GM12891 (cell line): ENCODE data around the gene RACGAP1.

Source experiments
- DNase-seq: peaks from one replicate; pipeline ENCODE4 v3.0.0; 2011; ENCODE audit warnings: low spot score; ENCODE audit not compliant: insufficient read length
- FAIRE-seq: peaks from 2 replicates; lab custom pipeline; 2011; peaks lifted over from hg19 to GRCh38; lab: Jason Lieb, UNC
- PAX5 ChIP-seq: IDR thresholded peaks from 2 replicates; pipeline ENCODE4 v1.6.1; 2011; ENCODE audit warnings: low read length, moderate library complexity, mild to moderate bottlenecking; ENCODE audit not compliant: insufficient read depth, severe bottlenecking
- POLR2A ChIP-seq: IDR thresholded peaks from 2 replicates; pipeline ENCODE4 v1.6.1; 2011; ENCODE audit warnings: low read depth, low read length, control low read depth
- POLR2AphosphoS5 ChIP-seq: IDR thresholded peaks from 2 replicates; pipeline ENCODE4 v1.6.1; 2011; ENCODE audit warnings: low read depth, low read length, control low read depth
- POU2F2 ChIP-seq: IDR thresholded peaks from 2 replicates; pipeline ENCODE4 v1.6.1; 2011; ENCODE audit warnings: low read depth, mild to moderate bottlenecking, control low read depth, low read length, moderate library complexity
- SPI1 ChIP-seq: IDR thresholded peaks from 2 replicates; pipeline ENCODE4 v1.6.1; 2011; ENCODE audit warnings: low read depth, low read length, control low read depth
- TAF1 ChIP-seq: IDR thresholded peaks from 2 replicates; pipeline ENCODE4 v1.6.1; 2011; ENCODE audit warnings: low read depth, low read length, control low read depth

The RACGAP1 gene

GRCh38 chr12:50065726-50066310 lies 40.5 kb upstream of the RACGAP1 start:
- no peak for DNase-seq
- FAIRE-seq, result no peak
- no peak for TF ChIP-seq POU2F2
- TF ChIP-seq POLR2AphosphoS5, result no peak
- TF ChIP-seq SPI1, result no peak
- no peak for TF ChIP-seq TAF1
- TF ChIP-seq POLR2A, result no peak
- TF ChIP-seq PAX5, result no peak

GRCh38 chr12:50062728-50063460 lies 37.6 kb upstream of the RACGAP1 start:
- TF ChIP-seq POU2F2, result no peak
- no peak for TF ChIP-seq TAF1
- no peak for TF ChIP-seq POLR2A
- no peak for TF ChIP-seq POLR2AphosphoS5
- no peak for TF ChIP-seq SPI1
- no peak for TF ChIP-seq PAX5
- DNase-seq (no peak), FAIRE-seq (no peak)

GRCh38 chr12:50061946-50062686 lies 36.8 kb upstream of the RACGAP1 start:
- FAIRE-seq (no peak), DNase-seq (no peak)
- TF ChIP-seq TAF1 (no peak), POLR2A (no peak), POU2F2 (no peak)

- FAIRE-seq (no peak), DNase-seq (no peak)
- TF ChIP-seq POLR2AphosphoS5 (no peak), POLR2A (no peak), PAX5 (no peak), TAF1 (no peak), POU2F2 (no peak)
Measured at GRCh38 chr12:50061171-50061570, 35.9 kb upstream of the RACGAP1 start.

GRCh38 chr12:50060120-50060468 lies 34.8 kb upstream of the RACGAP1 start:
- DNase-seq (no peak), FAIRE-seq (no peak)
- TF ChIP-seq POLR2A (no peak), TAF1 (no peak), POLR2AphosphoS5 (no peak), SPI1 (no peak), PAX5 (no peak), POU2F2 (no peak)

- FAIRE-seq (no peak), DNase-seq (no peak)
- TF ChIP-seq PAX5 (no peak), POU2F2 (no peak), SPI1 (no peak), TAF1 (no peak), POLR2A (no peak), POLR2AphosphoS5 (no peak)
Measured at GRCh38 chr12:50059440-50060119, 34.3 kb upstream of the RACGAP1 start.

GRCh38 chr12:50058743-50059312 lies 33.5 kb upstream of the RACGAP1 start:
- DNase-seq (no peak), FAIRE-seq (peak; percentile 71)
- no peak for TF ChIP-seq PAX5
- no peak for TF ChIP-seq POLR2A
- TF ChIP-seq POLR2AphosphoS5, result no peak
- TF ChIP-seq TAF1, result no peak
- no peak for TF ChIP-seq POU2F2
- no peak for TF ChIP-seq SPI1

- FAIRE-seq (no peak), DNase-seq (no peak)
- TF ChIP-seq POU2F2, result no peak
- TF ChIP-seq POLR2A, result no peak
- no peak for TF ChIP-seq POLR2AphosphoS5
Measured at GRCh38 chr12:50057896-50058670, 32.8 kb upstream of the RACGAP1 start.

GRCh38 chr12:50057000-50057841 lies 31.9 kb upstream of the RACGAP1 start, which contains the start of gene ASIC1:
Gene ASIC1, plus strand, starts transcription at chr12:50057596. Its CDS starts 1,171 bp downstream, at chr12:50058767.
- TF ChIP-seq SPI1 (no peak), POLR2AphosphoS5 (no peak), PAX5 (no peak), POLR2A (no peak), POU2F2 (no peak)
- FAIRE-seq (peak; percentile 86), DNase-seq (peak; percentile 65)
